GM12801 (cell line): ENCODE measurements around the gene TEX13B.

Source experiments
- CTCF ChIP-seq: IDR thresholded peaks from one replicate; pipeline ENCODE4 v1.5.1; 2011; ENCODE audit warnings: control low read depth; ENCODE audit not compliant: insufficient read length; ENCODE audit errors: extremely low read depth

TEX13B gene

GRCh38 chrX:107982356-107982755 is at the start of gene TEX13B:
Gene TEX13B, minus strand, starts transcription at chrX:107982370. Its CDS starts 243 bp downstream, at chrX:107982127.
- no peak for TF ChIP-seq CTCF

GRCh38 chrX:108029928-108030711 is 48.0 kb upstream of the TEX13B start:
- no peak for TF ChIP-seq CTCF

GRCh38 chrX:108028854-108029253 is 46.7 kb upstream of the TEX13B start:
- TF ChIP-seq CTCF = no peak

- TF ChIP-seq CTCF = no peak
Observed at GRCh38 chrX:108025954-108026600, 43.9 kb upstream of the TEX13B start.

GRCh38 chrX:108025376-108025775 is 43.2 kb upstream of the TEX13B start:
- TF ChIP-seq CTCF = no peak

- TF ChIP-seq CTCF = no peak
Observed at GRCh38 chrX:108022491-108023089, 40.4 kb upstream of the TEX13B start.

GRCh38 chrX:108020631-108021030 is 38.5 kb upstream of the TEX13B start:
- TF ChIP-seq CTCF = no peak
